H1 (cell line): ENCODE measurements around the gene MANF. TPM values are rescaled to one million over a fixed set of nuclear protein-coding genes. Genes with fewer than 3 reads are reported as not detected.

Source experiments
- CTCF ChIA-PET: fragments of 300-600 bp; sonication (Branson Sonifier 250); formaldehyde crosslinking; loops from one replicate; lab custom pipeline; 2021; ENCODE audit not compliant: partially characterized antibody; lab: Charles Lee
- POLR2A ChIA-PET: fragments of 300-600 bp; sonication (Branson Sonifier 250); formaldehyde crosslinking; loops from one replicate; lab custom pipeline; 2021; ENCODE audit warnings: inconsistent platforms; ENCODE audit not compliant: partially characterized antibody; lab: Charles Lee
- DNase-seq, 2 experiments: peaks; one replicate each; pipeline versions ENCODE4 v3.0.0 to v3.0.0-alpha.2; 2010 to 2022; ENCODE audit warnings: low spot score in 2 of 2, low read depth in 1 of 2, mixed read lengths in 1 of 2
- FAIRE-seq: peaks from 2 replicates; lab custom pipeline; 2011; peaks lifted over from hg19 to GRCh38; lab: Jason Lieb, UNC
- H2AFZ ChIP-seq: 2 replicates; pipeline ENCODE4 v1.8.1; 2012; ENCODE audit warnings: low read length, inconsistent platforms
- H2AK5ac ChIP-seq: 2 replicates; pipeline ENCODE4 v1.6.1; 2013; ENCODE audit warnings: low read depth, low read length
- H2BK120ac ChIP-seq: replicated peaks from 2 replicates; pipeline ENCODE3; 2013; ENCODE audit warnings: low read depth, low read length, inconsistent platforms
- H2BK12ac ChIP-seq: 2 replicates; pipeline ENCODE4 v1.6.1; 2013; ENCODE audit warnings: low read depth, low read length
- H2BK15ac ChIP-seq: 2 replicates; pipeline ENCODE4 v1.6.1; 2013; ENCODE audit warnings: low read length
- H2BK20ac ChIP-seq: 2 replicates; pipeline ENCODE4 v1.6.1; 2013; ENCODE audit warnings: low read length
- H2BK5ac ChIP-seq: 2 replicates; pipeline ENCODE4 v1.6.1; 2013; ENCODE audit warnings: low read depth, low read length
- H3K14ac ChIP-seq: 2 replicates; pipeline ENCODE4 v1.6.1; 2013; ENCODE audit warnings: inconsistent platforms; ENCODE audit not compliant: insufficient read length
- H3K18ac ChIP-seq: 2 replicates; pipeline ENCODE4 v1.6.1; 2013; ENCODE audit warnings: low read length; ENCODE audit errors: extremely low read depth
- H3K23ac ChIP-seq: 2 replicates; pipeline ENCODE4 v1.6.1; 2013; ENCODE audit warnings: inconsistent platforms; ENCODE audit not compliant: insufficient read length
- H3K23me2 ChIP-seq: 2 replicates; pipeline ENCODE4 v1.6.1; 2013; ENCODE audit warnings: low read depth, low read length
- H3K27ac ChIP-seq: 2 replicates; pipeline ENCODE4 v1.6.1; 2011; ENCODE audit warnings: low read depth, low read length, inconsistent platforms
- H3K27me3 ChIP-seq, 4 experiments: replicated peaks in 1 of 4; 1 replicate in 1 of 4; 2 replicates in 3 of 4; pipeline versions ENCODE4 v1.6.1 to v1.8.1; 2011 to 2013; ENCODE audit warnings: low read length in 3 of 4, mild to moderate bottlenecking in 3 of 4, inconsistent platforms in 2 of 4, mixed read lengths in 2 of 4, moderate library complexity in 1 of 4; ENCODE audit not compliant: control insufficient read depth in 3 of 4, insufficient read depth in 3 of 4; ENCODE audit errors: extremely low read depth in 1 of 4
- H3K36me3 ChIP-seq, 4 experiments: 2 replicates each; pipeline versions ENCODE4 v1.6.1 to v1.8.1; 2011 to 2013; ENCODE audit warnings: mild to moderate bottlenecking in 4 of 4, low read length in 3 of 4, moderate library complexity in 2 of 4, control low read depth in 1 of 4, inconsistent platforms in 1 of 4; ENCODE audit not compliant: insufficient read depth in 4 of 4, control insufficient read depth in 2 of 4
- H3K4ac ChIP-seq: replicated peaks from 2 replicates; pipeline ENCODE3; 2013; ENCODE audit warnings: low read length, low read depth, mixed read lengths, inconsistent platforms; ENCODE audit not compliant: insufficient read length
- H3K4me1 ChIP-seq, 4 experiments: replicated peaks in 1 of 4; 1 replicate in 1 of 4; 2 replicates in 3 of 4; pipeline versions ENCODE4 v1.6.1 to v1.8.1; 2011 to 2013; ENCODE audit warnings: low read length in 3 of 4, inconsistent platforms in 2 of 4, mixed read lengths in 1 of 4; ENCODE audit not compliant: insufficient read depth in 4 of 4, control insufficient read depth in 3 of 4
- H3K4me2 ChIP-seq, 2 experiments: 2 replicates each; pipeline versions ENCODE4 v1.6.1 to v1.8.1; 2011 to 2013; ENCODE audit warnings: low read depth in 2 of 2, low read length in 2 of 2, control low read depth in 1 of 2, inconsistent platforms in 1 of 2, mild to moderate bottlenecking in 1 of 2; ENCODE audit not compliant: insufficient read depth in 1 of 2
- H3K4me3 ChIP-seq, 4 experiments: fragments of 200-600, 300-600 bp in 1 of 4; sonication (generic), shearing (Covaris generic), sonication (Bioruptor Twin) in 1 of 4; 2 replicates each; pipeline versions ENCODE4 v1.5.1 to v1.8.1; 2011 to 2016; ENCODE audit warnings: low read length in 4 of 4, low read depth in 3 of 4, control low read depth in 2 of 4, inconsistent platforms in 2 of 4, mild to moderate bottlenecking in 2 of 4, mixed read lengths in 1 of 4, moderate library complexity in 1 of 4; ENCODE audit not compliant: insufficient read depth in 2 of 4; ENCODE audit errors: extremely low read depth in 1 of 4
- H3K56ac ChIP-seq: replicated peaks from 2 replicates; pipeline ENCODE3; 2013; ENCODE audit warnings: low read depth, mild to moderate bottlenecking, mixed read lengths, low read length, inconsistent platforms; ENCODE audit not compliant: insufficient read length
- H3K79me1 ChIP-seq: 2 replicates; pipeline ENCODE4 v1.6.1; 2013; ENCODE audit warnings: low read depth, low read length, control low read depth
- H3K79me2 ChIP-seq, 2 experiments: 2 replicates each; pipeline versions ENCODE4 v1.6.1 to v1.8.1; 2012 to 2013; ENCODE audit warnings: low read length in 2 of 2, mild to moderate bottlenecking in 2 of 2, inconsistent platforms in 1 of 2; ENCODE audit not compliant: insufficient read depth in 2 of 2, control insufficient read depth in 1 of 2
- H3K9ac ChIP-seq, 4 experiments: replicated peaks in 1 of 4; 1 replicate in 1 of 4; 2 replicates in 3 of 4; pipeline versions ENCODE4 v1.6.1 to v1.8.1; 2011 to 2013; ENCODE audit warnings: low read depth in 3 of 4, low read length in 3 of 4, control low read depth in 2 of 4, mild to moderate bottlenecking in 2 of 4, moderate library complexity in 2 of 4, inconsistent platforms in 1 of 4; ENCODE audit errors: extremely low read depth in 1 of 4
- H3K9me3 ChIP-seq, 2 experiments: 2 replicates each; pipeline versions ENCODE4 v1.6.1 to v1.8.1; 2012 to 2013; ENCODE audit warnings: mild to moderate bottlenecking in 2 of 2, moderate library complexity in 2 of 2, control low read depth in 1 of 2, inconsistent platforms in 1 of 2, low read depth in 1 of 2, low read length in 1 of 2, mixed read lengths in 1 of 2; ENCODE audit not compliant: insufficient read depth in 2 of 2
- H4K20me1 ChIP-seq, 2 experiments: replicated peaks in 1 of 2; 2 replicates each; pipeline versions ENCODE3 to v1.8.1; 2011 to 2013; ENCODE audit warnings: inconsistent platforms in 2 of 2, low read length in 2 of 2, mild to moderate bottlenecking in 1 of 2; ENCODE audit not compliant: insufficient read depth in 2 of 2, control insufficient read depth in 1 of 2
- H4K5ac ChIP-seq: 2 replicates; pipeline ENCODE4 v1.6.1; 2013; ENCODE audit warnings: low read length, low read depth, mixed read lengths, inconsistent platforms; ENCODE audit not compliant: insufficient read length
- H4K8ac ChIP-seq: 2 replicates; pipeline ENCODE4 v1.8.0; 2013; ENCODE audit warnings: mild to moderate bottlenecking, moderate library complexity, low read length, inconsistent platforms; ENCODE audit not compliant: insufficient read depth; ENCODE audit errors: extremely low read depth
- H4K91ac ChIP-seq: replicated peaks from 2 replicates; pipeline ENCODE3; 2013; ENCODE audit warnings: low read length, mixed read lengths, inconsistent platforms; ENCODE audit not compliant: insufficient read length
- SIX5 ChIP-seq: IDR thresholded peaks from 2 replicates; pipeline ENCODE4 v1.6.1; 2011; ENCODE audit warnings: mild to moderate bottlenecking, low read depth, low read length
- WGBS, 2 experiments: shearing (Covaris generic) in 1 of 2; methylation state at CpG; one replicate each; pipeline versions ENCODE4 v1.1.6 to v1.1.7; 2013 to 2015; ENCODE audit warnings: low lambda C conversion rate in 2 of 2, mixed read lengths in 2 of 2, inconsistent platforms in 1 of 2, low coverage in 1 of 2, missing lambda C conversion rate in 1 of 2; ENCODE audit not compliant: insufficient replicate concordance in 2 of 2, insufficient coverage in 1 of 2, insufficient read length in 1 of 2; ENCODE audit errors: extremely low coverage in 1 of 2, missing lambda C conversion rate in 1 of 2; 5-methylcytosine and 5-hydroxymethylcytosine counted together
- polyA plus RNA-seq, 7 experiments: library from polyadenylated mRNA; depleted of rRNA in 3 of 7; stranded (reverse) in 5 of 7; unstranded in 2 of 7; fragments of >200 nt in 5 of 7; fragments of 200-250 nt in 2 of 7; gene quantifications; 1 replicate in 5 of 7; 2 replicates in 1 of 7; 4 replicates in 1 of 7; pipeline versions ENCODE4 v1.2.1 to v1.2.3, GENCODE V29; 2011 to 2013; ENCODE audit warnings: missing spikeins in 2 of 7, mixed read lengths in 2 of 7
- total RNA-seq: library from RNA; stranded (reverse); fragmentation: NEBNext Ultra II Directional; extraction: Animal tissue kit (Norgen Biotek cat#: 25700); gene quantifications from 2 replicates; pipeline ENCODE4 v1.2.1, GENCODE V29; 2021

MANF gene
- total and polyA plus RNA-seq, 2 of the 8 experiments (the other 6 are each of a cell fraction or from before 2014, with no cell fraction given) = 37.5 to 159 TPM

- Histone ChIP-seq H3K23me2 (no peaks in the 10 kb centered on the region), H3K4me1 (no peaks in the 10 kb centered on the region), H2BK12ac (no peak overlapping the region), H3K14ac (no peak overlapping the region), H4K5ac (no peak overlapping the region), H3K27ac (no peak overlapping the region), H4K20me1 (no peaks in the 10 kb centered on the region), H3K36me3 (peaks cover 0 to 6% (median 0%) of the 10 kb centered on the region in 4 experiments; a peak in 4 of 8 replicates), H3K4ac (no peak overlapping the region), H4K91ac (no peak overlapping the region), H3K56ac (no peak overlapping the region), H3K4me3 (no peak overlapping the region), H3K9me3 (no peaks in the 10 kb centered on the region), H3K23ac (no peak overlapping the region), H3K4me2 (no peak overlapping the region), H2AFZ (no peak overlapping the region), H2BK15ac (no peak overlapping the region), H4K8ac (no peak overlapping the region), H2BK5ac (no peak overlapping the region), H3K79me1 (no peaks in the 10 kb centered on the region), H2AK5ac (no peak overlapping the region), H3K79me2 (no peaks in the 10 kb centered on the region), H3K18ac (no peak overlapping the region), H2BK120ac (no peak overlapping the region), H3K27me3 (no peaks in the 10 kb centered on the region), H2BK20ac (no peak overlapping the region), H3K9ac (no peak overlapping the region)
- FAIRE-seq (no peak), DNase-seq (no peak)
- TF ChIP-seq SIX5 = no peak
- ChIA-PET CTCF (interaction anchor here (0.8 kb wide), 1 partner anchor 8 kb away, joined by 3 read pairs; no protein-coding TSS in a partner anchor), POLR2A (no interaction called here)
- WGBS, 2 experiments = 67% methylated on average over 1 of the region's 1 CpG; no CpG with 5 or more reads in 1 of the 2 experiments
Measured at GRCh38 chr3:51353691-51354090, 31.4 kb upstream of the MANF start.
